HepG2 (cell line): ENCODE measurements around the gene PLSCR2. TPM values are rescaled to one million over a fixed set of nuclear protein-coding genes. Genes with fewer than 3 reads are reported as not detected.

Experiments used
- ATAC-seq: fragments of 200-7000 bp; cut with Tn5 transposase; 3 replicates; pipeline ENCODE4 v1.9.1; 2020; ENCODE audit warnings: mild to moderate bottlenecking, moderate library complexity
- BruUV-seq: library from RNA; stranded (reverse); fragments of 400-500 nt; replicated peaks from 2 replicates; lab custom pipeline; 2021; lab: Mats Ljungman, UMichigan
- CTCF ChIA-PET: fragments of 300-600 bp; formaldehyde crosslinking; extraction: SDS; loops from one replicate; lab custom pipeline; 2021; ENCODE audit warnings: low total read pairs, inconsistent platforms, low intra/inter-chr PET ratio; lab: Yijun Ruan, JAX
- POLR2A ChIA-PET: fragments of 350-600 bp; sonication (Branson Sonifier 250); formaldehyde crosslinking; loops from one replicate; lab custom pipeline; 2020; ENCODE audit warnings: antibody characterized with exemption, inconsistent platforms; lab: Yijun Ruan, JAX
- DNase-seq: peaks from one replicate; pipeline ENCODE4 v3.0.0-alpha.2; 2015; ENCODE audit warnings: low spot score
- FAIRE-seq: peaks from 3 replicates; lab custom pipeline; 2011; peaks lifted over from hg19 to GRCh38; lab: Jason Lieb, UNC
- H2AFZ ChIP-seq: one replicate; pipeline ENCODE4 v1.6.1; 2011; ENCODE audit warnings: low read length, inconsistent platforms
- H3K27ac ChIP-seq: fragments of 300-600 bp; 3 replicates; pipeline ENCODE4 v1.8.0; 2011; ENCODE audit warnings: mixed run types, mild to moderate bottlenecking, mixed read lengths, low read length, inconsistent platforms; ENCODE audit not compliant: insufficient read depth; ENCODE audit errors: extremely low read length
- H3K27me3 ChIP-seq, 2 experiments: fragments of 200-600 bp in 1 of 2; 2 replicates in 1 of 2; 3 replicates in 1 of 2; pipeline versions ENCODE4 v1.6.0 to v1.8.0; 2011; ENCODE audit warnings: low read length in 2 of 2, mild to moderate bottlenecking in 2 of 2, moderate library complexity in 2 of 2, inconsistent platforms in 1 of 2; ENCODE audit not compliant: insufficient read depth in 2 of 2, control insufficient read depth in 1 of 2
- H3K36me3 ChIP-seq, 2 experiments: fragments of 200-600 bp in 1 of 2; replicated peaks in 1 of 2; 2 replicates in 1 of 2; 3 replicates in 1 of 2; pipeline versions ENCODE4 v1.5.1 to v1.8.0; 2011; ENCODE audit warnings: low read length in 2 of 2, inconsistent platforms in 1 of 2; ENCODE audit not compliant: insufficient read depth in 2 of 2, control insufficient read depth in 1 of 2
- H3K4me1 ChIP-seq: 2 replicates; pipeline ENCODE4 v1.5.1; 2012; ENCODE audit warnings: low read length, inconsistent platforms; ENCODE audit not compliant: insufficient read depth
- H3K4me2 ChIP-seq: 2 replicates; pipeline ENCODE4 v1.6.0; 2011; ENCODE audit warnings: low read depth, low read length, inconsistent platforms
- H3K4me3 ChIP-seq, 3 experiments: fragments of 200-600 bp in 1 of 3; sonication (generic), shearing (Covaris generic) in 1 of 3; replicated peaks in 1 of 3; 2 replicates each; pipeline ENCODE4 v1.5.1; 2011 to 2016; ENCODE audit warnings: low read length in 3 of 3, inconsistent platforms in 2 of 3, low read depth in 2 of 3, mild to moderate bottlenecking in 2 of 3, control low read depth in 1 of 3, mixed read lengths in 1 of 3; ENCODE audit not compliant: insufficient read depth in 1 of 3
- H3K79me2 ChIP-seq: one replicate; pipeline ENCODE4 v1.6.1; 2011; ENCODE audit warnings: low read length, inconsistent platforms; ENCODE audit not compliant: insufficient read depth
- H3K9ac ChIP-seq: 2 replicates; pipeline ENCODE4 v1.6.0; 2011; ENCODE audit warnings: mild to moderate bottlenecking, low read depth, low read length, inconsistent platforms; ENCODE audit not compliant: insufficient read depth
- H3K9me3 ChIP-seq: 2 replicates; pipeline ENCODE4 v1.5.1; 2012; ENCODE audit warnings: mild to moderate bottlenecking, low read length
- H4K20me1 ChIP-seq: 2 replicates; pipeline ENCODE4 v1.6.0; 2011; ENCODE audit warnings: inconsistent platforms, mild to moderate bottlenecking, low read length, moderate library complexity; ENCODE audit not compliant: insufficient read depth
- CENPX ChIP-seq: sonication (generic); formaldehyde crosslinking; IDR thresholded peaks from 2 replicates; pipeline ENCODE4 v1.9.0; 2021; ENCODE audit warnings: mild to moderate bottlenecking, missing genetic modification reagents, moderate library complexity
- HCFC1 ChIP-seq: fragments of 150-350 bp; IDR thresholded peaks from 2 replicates; pipeline ENCODE4 v1.6.1; 2014; ENCODE audit warnings: low read depth, low read length
- JUN ChIP-seq: sonication (generic); formaldehyde crosslinking; IDR thresholded peaks from 2 replicates; pipeline ENCODE4 v1.4.0; 2020; ENCODE audit warnings: mild to moderate bottlenecking, missing genetic modification reagents
- KDM5A ChIP-seq: fragments of 200-600 bp; sonication (generic); IDR thresholded peaks from 2 replicates; pipeline ENCODE4 v1.7.0; 2018; ENCODE audit warnings: antibody characterized with exemption, mild to moderate bottlenecking, low read length, borderline replicate concordance
- RBM22 ChIP-seq: fragments of 200-400 bp; formaldehyde crosslinking; optimal IDR thresholded peaks from 2 replicates; pipeline ENCODE3; 2017; ENCODE audit warnings: mild to moderate bottlenecking, low read length, moderate library complexity
- RBM39 ChIP-seq: fragments of 200-400 bp; formaldehyde crosslinking; IDR thresholded peaks from one replicate; pipeline ENCODE4 v1.6.1; 2018; ENCODE audit warnings: antibody characterized with exemption, mild to moderate bottlenecking, low read depth, low read length; ENCODE audit not compliant: poor library complexity, severe bottlenecking
- ZNF720 ChIP-seq: sonication (generic); formaldehyde crosslinking; IDR thresholded peaks from 2 replicates; pipeline ENCODE4 v1.4.0; 2020; ENCODE audit warnings: missing genetic modification reagents
- ZNF724P ChIP-seq: sonication (generic); formaldehyde crosslinking; IDR thresholded peaks from 2 replicates; pipeline ENCODE4 v1.8.0; 2022; ENCODE audit warnings: missing genetic modification reagents, borderline replicate concordance
- WGBS: methylation state at CpG from one replicate; pipeline ENCODE4 v1.1.6; 2017; ENCODE audit warnings: low lambda C conversion rate; 5-methylcytosine and 5-hydroxymethylcytosine counted together
- in situ Hi-C: cut with HindIII; loops from 2 replicates; pipeline ENCODE4 v1.10.0; 2017; ENCODE audit warnings: low pct_unique_long_range_greater_than_20kb; ENCODE audit not compliant: extremely low pct_ligation_motif_present
- intact Hi-C: fragments of 100-400 bp; cut with micrococcal nuclease; formaldehyde crosslinking; loops from one replicate; pipeline ENCODE4 v1.10.0; 2022; ENCODE audit not compliant: unreplicated experiment
- polyA plus RNA-seq, 8 experiments: library from polyadenylated mRNA; depleted of rRNA in 3 of 8; stranded (reverse) in 7 of 8; unstranded in 1 of 8; fragments of >200 nt; fragmentation: Illumina TruSeq in 4 of 8; extraction: Trizol in 4 of 8; gene quantifications; 2 replicates each; pipeline versions ENCODE4 v1.2.1 to v1.2.3, GENCODE V29; 2011 to 2016; ENCODE audit warnings: low read depth in 4 of 8, missing spikeins in 1 of 8, mixed read lengths in 1 of 8; ENCODE audit not compliant: insufficient read depth in 1 of 8
- total RNA-seq, 5 experiments: library from RNA; depleted of rRNA; stranded (reverse); fragments of >200 nt; fragmentation: Illumina TruSeq; extraction: Trizol; gene quantifications; 2 replicates each; pipeline ENCODE4 v1.2.3, GENCODE V29; 2016; ENCODE audit warnings: low read depth in 1 of 5
- TF ChIP-seq, protein P1 (sequence below): sonication (generic); formaldehyde crosslinking; IDR thresholded peaks from 2 replicates; pipeline ENCODE4 v1.8.0; 2022; ENCODE audit warnings: mild to moderate bottlenecking, missing genetic modification reagents
- TF ChIP-seq, protein P2 (sequence below): sonication (generic); formaldehyde crosslinking; conservative IDR thresholded peaks from 2 replicates; pipeline ENCODE4 v1.5.0; 2020; ENCODE audit warnings: missing genetic modification reagents

PLSCR2 gene
- total and polyA plus RNA-seq, 2 of the 13 experiments (the other 11 are each of a cell fraction or from before 2014, with no cell fraction given): not detected

DNA sequence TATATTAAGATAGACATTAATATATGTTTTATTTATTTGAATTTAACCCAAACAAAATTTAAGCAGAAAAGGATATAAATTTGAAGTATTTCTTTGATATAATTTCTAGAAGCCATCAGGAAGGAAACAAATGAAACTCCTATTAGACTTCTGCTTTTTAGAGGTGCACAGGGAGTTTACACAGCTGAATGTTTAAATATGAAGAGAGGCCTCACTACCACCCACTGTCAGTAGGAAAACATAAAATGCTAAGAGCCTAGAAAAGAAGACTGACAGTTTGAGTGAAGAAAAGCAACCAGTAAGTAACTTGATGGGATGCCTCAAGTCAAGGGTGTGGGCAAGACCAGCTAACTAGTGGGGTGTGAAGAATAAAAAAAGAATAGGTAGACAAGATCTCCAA lies 19.7 kb downstream of the PLSCR2 start:
- POLR2A ChIA-PET: no interaction called here
- in situ Hi-C loops: no loop called here
- Histone ChIP-seq H3K79me2 (no peaks in the 10 kb centered on the region), H3K9ac (no peak overlapping the region), H3K27me3 (no peaks in the 10 kb centered on the region), H3K4me3 (no peak overlapping the region)
- CTCF ChIA-PET: no interaction called here
- TF ChIP-seq HCFC1 (no peak), RBM22 (no peak), ZNF724P (no peak)
- TF ChIP-seq, all 625 proteins: peak for 0
- no peak overlapping the region for H3K27ac ChIP-seq
- no peak for DNase-seq
- no peak for FAIRE-seq
- no peaks in the 10 kb centered on the region for H3K36me3 ChIP-seq
- no peak for ATAC-seq
- BruUV-seq: no TSS peak
- intact Hi-C loops: no loop called here
- H3K9me3 ChIP-seq: no peaks in the 10 kb centered on the region
- H3K4me1 ChIP-seq: no peaks in the 10 kb centered on the region
- H2AFZ ChIP-seq: no peak overlapping the region
- H4K20me1 ChIP-seq: no peaks in the 10 kb centered on the region
- H3K4me2 ChIP-seq: no peak overlapping the region

GRCh38 chr3:146449076-146449475 lies 20.3 kb downstream of the PLSCR2 start:
- Histone ChIP-seq H4K20me1 (no peaks in the 10 kb centered on the region), H3K4me2 (no peak overlapping the region), H2AFZ (no peak overlapping the region), H3K27me3 (no peaks in the 10 kb centered on the region), H3K27ac (no peak overlapping the region), H3K4me1 (no peaks in the 10 kb centered on the region), H3K36me3 (no peaks in the 10 kb centered on the region), H3K9me3 (no peaks in the 10 kb centered on the region), H3K9ac (no peak overlapping the region), H3K4me3 (no peak overlapping the region), H3K79me2 (no peaks in the 10 kb centered on the region)
- intact Hi-C loops: no loop called here
- no peak for DNase-seq
- BruUV-seq: no TSS peak
- ATAC-seq: no peak
- in situ Hi-C loops: no loop called here
- WGBS: 0% methylated on average over 1 of the region's 1 CpG
- POLR2A ChIA-PET: no interaction called here
- CTCF ChIA-PET: no interaction called here
- no peak for FAIRE-seq
- TF ChIP-seq, protein P1, sequence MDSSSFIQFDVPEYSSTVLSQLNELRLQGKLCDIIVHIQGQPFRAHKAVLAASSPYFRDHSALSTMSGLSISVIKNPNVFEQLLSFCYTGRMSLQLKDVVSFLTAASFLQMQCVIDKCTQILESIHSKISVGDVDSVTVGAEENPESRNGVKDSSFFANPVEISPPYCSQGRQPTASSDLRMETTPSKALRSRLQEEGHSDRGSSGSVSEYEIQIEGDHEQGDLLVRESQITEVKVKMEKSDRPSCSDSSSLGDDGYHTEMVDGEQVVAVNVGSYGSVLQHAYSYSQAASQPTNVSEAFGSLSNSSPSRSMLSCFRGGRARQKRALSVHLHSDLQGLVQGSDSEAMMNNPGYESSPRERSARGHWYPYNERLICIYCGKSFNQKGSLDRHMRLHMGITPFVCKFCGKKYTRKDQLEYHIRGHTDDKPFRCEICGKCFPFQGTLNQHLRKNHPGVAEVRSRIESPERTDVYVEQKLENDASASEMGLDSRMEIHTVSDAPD: no peak
- TF ChIP-seq, protein P2, sequence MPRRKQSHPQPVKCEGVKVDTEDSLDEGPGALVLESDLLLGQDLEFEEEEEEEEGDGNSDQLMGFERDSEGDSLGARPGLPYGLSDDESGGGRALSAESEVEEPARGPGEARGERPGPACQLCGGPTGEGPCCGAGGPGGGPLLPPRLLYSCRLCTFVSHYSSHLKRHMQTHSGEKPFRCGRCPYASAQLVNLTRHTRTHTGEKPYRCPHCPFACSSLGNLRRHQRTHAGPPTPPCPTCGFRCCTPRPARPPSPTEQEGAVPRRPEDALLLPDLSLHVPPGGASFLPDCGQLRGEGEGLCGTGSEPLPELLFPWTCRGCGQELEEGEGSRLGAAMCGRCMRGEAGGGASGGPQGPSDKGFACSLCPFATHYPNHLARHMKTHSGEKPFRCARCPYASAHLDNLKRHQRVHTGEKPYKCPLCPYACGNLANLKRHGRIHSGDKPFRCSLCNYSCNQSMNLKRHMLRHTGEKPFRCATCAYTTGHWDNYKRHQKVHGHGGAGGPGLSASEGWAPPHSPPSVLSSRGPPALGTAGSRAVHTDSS (CRISPR knock-in tag): no peak
- no peak for TF ChIP-seq CENPX (CRISPR knock-in tag)
- TF ChIP-seq KDM5A: no peak
- TF ChIP-seq RBM39: no peak
- TF ChIP-seq ZNF720 (CRISPR knock-in tag): no peak
- no peak for TF ChIP-seq JUN (CRISPR knock-in tag)
